ENCODE results near the gene YDJC.
A peak's percentile ranks its signal among the peaks of the same experiment; 100 is the strongest.
"Not testable (repeated sequence)": the region's sequence is repeated elsewhere in the genome, so short reads cannot be mapped to it uniquely, and the experiment has no call there.

Gene YDJC

GRCh38 chr22:21629255-21630149 is at the start of gene YDJC:
Gene YDJC, minus strand, starts transcription at chr22:21630022. Its CDS starts 8 bp downstream, at chr22:21630014.
- peak; percentile 90 for DNase-seq

DNA sequence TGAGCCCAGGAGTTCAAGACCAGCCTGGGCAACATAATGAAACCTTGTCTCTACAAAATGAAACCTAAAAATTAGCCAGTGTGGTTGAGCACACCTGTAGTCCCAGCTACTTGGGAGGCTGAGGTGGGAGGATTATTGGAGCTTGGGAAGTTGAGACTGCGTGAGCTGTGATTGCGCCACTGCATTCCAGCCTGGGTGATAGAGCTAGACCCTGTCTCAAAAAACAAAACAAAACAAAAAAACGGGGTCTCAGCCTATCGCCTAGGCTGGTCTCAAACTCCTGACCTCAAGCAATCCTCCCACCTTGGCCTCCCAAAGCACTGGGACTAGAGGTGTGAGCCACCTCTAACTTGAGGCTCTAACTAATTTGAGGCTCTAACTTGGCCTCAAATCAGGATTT is 49.6 kb upstream of the YDJC start:
- DNase-seq, result no peak

DNA sequence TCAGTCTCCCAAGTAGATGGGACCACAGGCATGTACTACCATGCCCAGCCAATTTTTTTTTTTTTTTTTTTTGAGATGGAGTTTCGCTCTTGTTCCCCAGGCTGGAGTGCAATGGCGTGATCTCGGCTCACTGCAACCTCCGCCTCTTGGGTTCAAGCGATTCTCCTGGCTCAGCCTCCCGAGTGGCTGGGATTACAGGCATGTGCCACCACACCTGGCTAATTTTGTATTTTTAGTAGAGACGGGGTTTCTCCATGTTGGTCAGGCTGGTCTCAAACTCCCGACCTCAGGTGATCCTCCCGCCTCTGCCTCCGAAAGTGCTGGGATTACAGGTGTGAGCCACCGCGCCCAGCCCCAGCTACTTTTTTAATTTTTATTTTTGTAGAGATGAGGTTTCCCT is 49.0 kb upstream of the YDJC start:
- DNase-seq, result not testable (repeated sequence)

DNA sequence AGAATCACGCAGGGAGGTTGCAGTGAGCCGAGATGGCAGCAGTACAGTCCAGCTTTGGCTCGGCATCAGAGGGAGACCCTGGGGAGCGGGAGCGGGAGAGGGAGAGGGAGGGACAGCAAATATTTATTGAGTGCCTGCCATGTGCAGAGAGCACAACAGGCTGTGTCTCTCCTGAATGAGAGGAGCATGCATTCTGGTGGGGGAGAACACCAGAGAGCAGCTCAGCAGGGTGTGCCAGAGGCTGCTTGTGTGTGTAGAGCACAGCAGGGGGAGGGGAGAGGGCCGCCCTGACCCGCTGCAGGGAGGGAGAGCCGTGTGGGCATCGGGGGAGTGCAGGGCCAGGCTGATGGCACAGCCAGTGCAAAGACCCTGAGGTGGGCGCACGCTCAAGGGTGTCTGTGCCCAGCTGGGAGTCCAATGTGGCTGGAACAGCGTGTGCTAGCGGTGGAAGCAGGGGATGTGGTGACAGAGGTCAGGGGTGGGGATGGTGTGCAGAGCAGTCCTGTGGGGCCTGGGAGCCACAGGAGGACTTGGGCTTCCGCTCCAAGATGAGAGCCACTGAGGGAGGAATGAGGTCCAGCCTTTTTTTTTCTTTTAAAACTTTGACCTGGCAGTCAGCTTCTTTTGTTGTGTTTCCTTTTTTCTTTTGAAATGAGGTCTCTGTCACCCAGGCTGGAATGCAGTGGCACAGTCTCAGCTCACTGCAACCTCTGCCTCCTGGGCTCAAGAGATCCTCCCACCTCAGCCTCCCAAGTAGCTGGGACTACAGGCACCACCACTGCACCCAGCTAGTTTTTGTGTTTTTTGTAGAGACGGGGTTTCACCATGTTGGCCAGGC is 48.0 kb upstream of the YDJC start:
- peak; percentile 5 for DNase-seq

DNA sequence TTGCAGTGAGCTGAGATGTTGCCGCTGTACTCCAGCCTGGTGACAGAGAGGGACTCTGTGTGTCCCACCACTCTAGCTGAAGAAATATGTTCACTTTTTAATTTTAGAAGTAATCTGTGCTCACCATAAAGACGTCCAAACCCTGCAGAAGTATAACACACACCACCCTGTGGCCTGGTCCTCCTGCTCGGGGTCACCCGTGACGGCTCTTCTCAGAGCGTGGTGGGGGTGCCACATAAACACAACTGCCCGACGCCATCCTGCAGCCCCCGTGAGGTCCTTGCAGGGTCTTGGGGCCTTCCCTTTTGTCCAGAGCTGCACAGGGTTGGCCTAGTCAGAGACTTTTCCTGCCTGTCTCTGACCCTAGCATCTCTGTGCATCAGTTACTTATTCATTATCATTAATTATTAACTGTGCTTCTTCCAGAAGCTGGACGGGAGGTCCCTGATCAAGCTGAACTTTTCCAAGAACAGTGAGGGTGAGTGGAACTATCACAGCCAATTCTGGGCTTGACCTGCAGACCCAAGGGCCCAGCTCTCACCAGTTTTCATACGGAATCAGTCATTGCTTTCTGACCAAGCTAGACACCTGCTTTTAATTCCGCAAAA is 44.9 kb upstream of the YDJC start:
- no peak for DNase-seq

- no peak for DNase-seq
These were observed 43.9 kb upstream of the YDJC start for GRCh38 chr22:21673534-21674321.

DNA sequence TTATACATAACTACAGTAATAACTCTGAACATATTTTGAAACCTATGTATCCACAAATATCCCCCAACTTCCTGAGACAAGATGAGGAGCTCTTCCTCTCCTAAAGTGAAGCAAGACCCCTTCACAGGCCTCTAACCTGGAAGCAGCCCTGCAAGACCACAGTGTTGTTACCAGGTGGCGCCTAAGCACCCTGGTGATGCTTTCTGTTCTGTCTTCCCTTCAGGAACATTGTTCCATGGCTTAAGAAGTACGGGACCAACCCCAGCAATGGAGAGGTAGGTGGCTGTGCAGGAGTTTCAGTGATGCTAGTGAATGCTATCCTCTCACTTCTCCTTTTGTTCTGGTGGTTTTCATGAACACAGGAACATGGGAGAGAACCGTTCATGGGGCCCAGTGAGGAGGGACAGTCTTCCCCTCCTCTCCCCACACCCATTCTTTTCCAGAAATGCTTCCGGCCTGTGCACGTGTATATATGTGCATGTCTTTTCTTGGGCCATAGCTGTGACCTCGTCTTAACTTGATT is 42.3 kb upstream of the YDJC start:
- DNase-seq, result no peak

DNA sequence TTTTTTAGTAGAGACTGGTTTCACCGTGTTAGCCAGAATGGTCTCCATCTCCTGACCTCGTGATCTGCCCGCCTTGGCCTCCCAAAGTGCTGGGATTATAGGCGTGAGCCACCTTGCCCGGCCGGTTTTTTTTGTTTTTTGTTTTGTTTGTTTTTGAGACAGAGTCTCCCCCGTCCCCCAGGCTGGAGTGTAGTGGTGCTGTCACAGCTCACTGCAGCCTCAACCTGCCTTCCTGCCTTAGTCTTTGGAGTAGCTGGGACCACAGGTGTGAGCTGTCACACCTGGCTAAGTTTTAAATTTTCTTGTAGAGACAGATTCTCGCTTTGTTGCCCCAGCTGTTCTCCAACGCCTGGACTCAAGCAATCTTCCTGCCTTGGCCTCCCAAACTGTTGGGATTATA is 39.2 kb upstream of the YDJC start:
- no peak for DNase-seq

GRCh38 chr22:21666786-21667185 is 37.0 kb upstream of the YDJC start:
- DNase-seq, result no peak

DNA sequence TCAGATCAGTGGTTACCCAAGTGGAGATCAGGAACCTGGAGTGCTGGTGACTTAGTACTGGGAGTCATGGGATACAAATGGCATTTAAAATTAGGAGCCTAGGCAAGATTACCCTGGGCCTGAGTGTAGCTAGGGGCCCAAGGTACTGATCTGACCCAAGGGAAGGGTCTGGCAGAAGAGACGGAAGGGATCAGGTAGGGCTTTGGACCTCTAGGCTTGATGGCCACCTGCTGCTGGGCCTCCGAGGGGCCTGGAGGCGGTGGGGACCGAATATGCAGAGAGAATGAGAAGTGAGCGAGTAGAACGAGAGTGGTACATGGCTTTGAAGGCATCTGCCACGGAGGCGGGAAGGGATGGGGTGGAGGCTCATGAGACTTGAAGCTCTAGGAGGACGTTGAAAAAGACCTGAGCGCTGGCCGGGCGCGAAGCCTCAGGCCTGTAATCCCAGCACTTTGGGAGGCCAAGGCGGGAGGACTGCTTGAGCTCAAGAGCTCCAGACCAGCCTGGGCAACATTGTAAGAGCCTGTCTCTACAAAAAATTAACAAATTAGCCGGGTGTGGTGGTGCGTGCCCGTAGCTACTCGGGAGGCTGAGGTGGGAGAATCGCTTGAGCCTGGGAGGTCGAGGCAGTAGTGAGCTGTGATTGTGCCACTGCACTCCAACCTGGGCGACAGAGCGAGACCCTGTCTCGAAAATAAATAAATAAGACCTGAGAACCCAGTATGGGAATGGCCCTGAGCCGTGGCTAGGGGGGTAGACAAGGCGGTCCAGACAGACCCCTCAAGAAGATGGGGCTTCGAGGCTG is 35.4 kb upstream of the YDJC start:
- no peak for DNase-seq

DNA sequence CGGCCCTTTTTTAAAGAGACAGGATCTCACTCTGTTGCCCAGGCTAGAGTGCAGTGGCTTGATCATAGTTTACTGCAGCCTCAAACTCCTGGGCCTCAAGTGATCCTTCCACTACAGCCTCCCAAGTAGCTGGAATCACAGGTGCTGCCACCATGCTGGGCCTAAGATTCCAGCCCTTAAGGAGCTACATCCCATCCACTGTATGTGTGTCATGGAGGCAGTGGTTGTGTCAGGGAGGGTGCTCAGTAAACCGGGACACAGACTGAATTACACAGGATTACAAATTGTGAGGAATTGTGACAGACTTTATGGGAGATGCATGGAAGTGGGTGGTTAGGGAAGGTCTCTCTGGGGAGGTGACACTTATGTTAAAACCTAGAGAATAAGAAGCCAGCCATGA is 33.9 kb upstream of the YDJC start:
- DNase-seq, result no peak

GRCh38 chr22:21661991-21662390 is 32.2 kb upstream of the YDJC start:
- no peak for DNase-seq

DNA sequence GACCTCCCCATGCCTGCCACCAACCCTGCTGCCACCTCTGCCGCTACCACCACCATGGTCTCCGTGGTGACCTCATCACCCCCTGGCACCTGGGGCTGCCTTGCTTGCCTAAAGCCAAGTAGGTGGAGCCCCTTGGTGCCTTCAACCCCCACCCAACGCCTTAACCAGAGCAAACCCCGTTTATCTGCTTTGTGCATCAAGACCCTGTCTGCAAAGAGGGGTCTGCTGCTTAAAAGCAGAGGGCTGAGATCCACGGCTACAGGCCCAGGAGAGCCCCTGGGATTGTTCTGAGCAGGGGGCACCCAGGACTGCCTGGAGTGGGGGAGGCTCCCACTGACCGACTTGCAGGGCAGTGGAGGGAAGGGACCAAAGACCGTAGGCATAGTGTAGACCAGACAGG is 31.1 kb upstream of the YDJC start:
- no peak for DNase-seq

DNA sequence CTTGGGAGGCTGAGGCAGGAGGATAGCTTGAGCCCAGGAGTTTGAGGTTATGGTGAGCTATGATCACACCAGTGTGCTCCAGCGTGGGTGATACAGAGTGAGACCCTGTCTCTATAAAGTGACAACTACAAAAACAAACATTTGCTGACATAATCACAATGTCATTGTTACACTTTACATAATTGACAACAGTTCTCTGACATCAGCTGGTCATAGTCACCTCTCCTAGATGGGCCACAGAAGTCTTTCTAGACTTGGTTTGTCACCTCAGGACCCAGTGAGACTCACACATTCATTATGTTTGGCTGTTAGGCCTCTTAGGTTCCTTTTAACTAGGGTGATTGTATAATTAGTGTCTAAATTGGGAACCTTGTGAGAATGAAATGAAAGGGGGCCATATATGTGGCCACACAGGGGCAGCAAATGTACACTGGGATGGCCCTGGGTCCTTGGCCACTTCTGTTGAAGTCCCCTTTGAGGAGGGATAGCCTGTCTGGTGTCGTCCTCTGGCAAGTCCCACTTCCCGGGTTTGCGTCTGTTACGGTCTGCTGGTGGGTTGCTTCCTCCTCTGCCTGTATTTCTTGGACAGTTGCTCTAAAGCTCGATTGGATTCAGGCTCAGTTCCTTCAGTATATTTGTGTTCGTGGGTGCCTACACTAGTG is 30.2 kb upstream of the YDJC start:
- no peak for DNase-seq

- peak; percentile 90 for DNase-seq
These were observed 27.7 kb upstream of the YDJC start for GRCh38 chr22:21657360-21658032.

DNA sequence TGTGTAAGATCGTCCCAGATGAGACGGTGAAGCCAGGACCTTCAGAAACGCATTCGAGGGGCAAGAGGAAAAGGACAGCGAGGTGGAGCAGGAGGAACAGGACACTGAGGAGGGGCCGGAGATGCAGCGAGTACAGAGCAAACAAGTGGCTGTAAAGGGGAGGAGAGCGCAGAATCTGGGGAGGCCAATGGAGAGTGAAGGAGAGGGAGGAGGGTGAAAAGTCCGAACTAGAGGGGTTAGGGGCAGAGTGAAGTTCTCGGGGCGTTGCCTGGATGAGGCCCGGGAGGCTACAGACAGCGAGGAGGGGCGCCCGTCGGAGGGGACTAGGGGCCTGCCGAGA is 27.2 kb upstream of the YDJC start:
- peak; percentile 41 for DNase-seq

DNA sequence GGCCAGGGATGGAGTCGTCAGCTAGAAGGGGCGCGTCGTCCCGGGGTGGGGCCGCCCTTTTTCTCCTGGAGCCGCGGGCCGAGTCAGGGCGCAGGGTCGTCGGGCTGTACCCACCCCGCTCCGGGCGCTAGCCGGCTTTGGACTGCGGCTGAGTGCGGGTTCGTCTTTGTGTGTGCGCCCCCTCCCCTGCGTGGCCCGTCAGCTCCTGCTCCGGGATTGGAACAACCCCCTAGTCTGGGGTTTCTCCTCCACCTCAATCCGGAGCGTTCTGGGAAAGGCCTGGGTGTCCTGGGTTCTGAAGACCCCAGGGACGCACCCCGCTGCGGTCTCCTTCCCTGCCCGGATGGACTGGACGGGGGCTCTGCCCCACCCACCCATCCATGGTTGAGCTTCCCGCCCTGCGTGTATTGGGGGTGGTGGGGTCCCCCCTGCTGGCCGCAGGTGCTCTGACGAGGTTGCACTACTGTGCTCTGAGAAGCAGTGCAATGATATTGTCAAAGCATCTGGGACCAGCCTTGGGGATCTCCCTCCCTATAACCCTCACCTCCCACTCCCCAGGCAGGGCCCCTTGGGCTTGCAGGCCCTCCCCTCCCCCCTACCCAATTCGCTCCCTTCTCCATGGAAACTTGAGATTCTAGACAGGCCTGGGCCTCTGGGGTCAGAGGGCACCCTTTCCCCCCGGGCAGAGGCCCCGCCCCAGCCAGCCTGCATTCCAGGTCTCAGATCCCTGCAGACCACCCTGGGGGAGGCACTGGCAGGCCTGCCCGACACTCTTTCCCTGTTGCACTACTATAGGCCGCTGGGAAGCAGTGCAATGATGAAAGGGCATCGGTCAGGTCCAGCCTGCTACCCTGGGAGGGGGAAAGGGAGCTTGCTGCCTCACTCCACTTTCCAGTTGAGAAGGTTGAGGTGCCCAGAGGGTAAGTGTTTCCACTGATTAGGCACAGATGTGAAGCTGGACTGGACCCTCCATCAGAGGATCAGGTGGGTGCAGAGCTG is 23.0 kb upstream of the YDJC start:
- DNase-seq, result no peak

GRCh38 chr22:21652010-21652546 is 22.3 kb upstream of the YDJC start:
- peak; percentile 85 for DNase-seq

GRCh38 chr22:21651521-21652009 is 21.7 kb upstream of the YDJC start:
- no peak for DNase-seq
